Uterus (tissue), 4 donors: Measurements from ENCODE around the gene ASF1A. TPM values are rescaled to one million over a fixed set of nuclear protein-coding genes. Genes with fewer than 3 reads are reported as not detected.

Source experiments
- DNase-seq, 2 donors: peaks; one replicate each; pipeline ENCODE4 v3.0.0-alpha.2; 2019 to 2020
- H3K27ac ChIP-seq, 2 donors: fragments of 200-600 bp; sonication (generic); 1 replicate in 1 of 2; 2 replicates in 1 of 2; pipeline ENCODE4 v1.5.1; 2016 to 2018
- H3K27me3 ChIP-seq, 2 donors: fragments of 200-600 bp; sonication (generic); one replicate each; pipeline ENCODE4 v1.5.1; 2018 to 2019; ENCODE audit warnings: control low read depth in 1 of 2
- H3K36me3 ChIP-seq, 2 donors: fragments of 200-600 bp; sonication (generic); one replicate each; pipeline ENCODE4 v1.5.1; 2019; ENCODE audit warnings: control low read depth in 1 of 2
- H3K4me1 ChIP-seq, 2 donors: fragments of 200-600 bp; sonication (generic); one replicate each; pipeline ENCODE4 v1.5.1; 2018 to 2019; ENCODE audit warnings: control low read depth in 1 of 2
- H3K4me3 ChIP-seq, 2 donors: fragments of 200-600 bp; sonication (generic); 1 replicate in 1 of 2; 2 replicates in 1 of 2; pipeline ENCODE4 v1.5.1; 2018 to 2019; ENCODE audit warnings: mild to moderate bottlenecking in 1 of 2
- H3K9me3 ChIP-seq, 2 donors: fragments of 200-600 bp; sonication (generic); one replicate each; pipeline ENCODE4 v1.5.1; 2019; ENCODE audit warnings: control low read depth in 1 of 2
- CTCF ChIP-seq, 4 experiments: fragments of 200-600 bp in 2 of 4; fragments of 450-650 bp in 2 of 4; sonication (generic) in 2 of 4; IDR thresholded peaks; one replicate each; pipeline ENCODE4 v1.5.1; 2016 to 2019; ENCODE audit warnings: antibody characterized with exemption in 4 of 4, mild to moderate bottlenecking in 2 of 4, moderate library complexity in 1 of 4
- POLR2A ChIP-seq, 2 donors: fragments of 450-650 bp; IDR thresholded peaks; one replicate each; pipeline ENCODE4 v1.6.1; 2016; ENCODE audit warnings: antibody characterized with exemption in 2 of 2, mild to moderate bottlenecking in 1 of 2, moderate library complexity in 1 of 2
- intact Hi-C: fragments of 100-400 bp; cut with DNase I; formaldehyde crosslinking; loops from one replicate; pipeline ENCODE4 v1.15.1; 2023; ENCODE audit warnings: low total_unique reads
- total RNA-seq, 4 donors: library from RNA; depleted of rRNA in 3 of 4; stranded (reverse); fragments of >200 nt in 3 of 4; gene quantifications; one replicate each; pipeline versions ENCODE4 v1.1.0 to v1.2.4, GENCODE V29; 2014 to 2023
- donor health status: DM: yes; HTN: yes; CAD: no.

ASF1A gene
- total RNA-seq, 4 donors from 2014 or later: 2.8 to 47.0 (median 15.5) TPM

GRCh38 chr6:118895261-118895560 is 1.3 kb downstream of the ASF1A start:
- Histone ChIP-seq H3K27ac (peak overlapping the region; percentile 93 to 96), H3K36me3 (no peaks in the 10 kb centered on the region), H3K9me3 (no peaks in the 10 kb centered on the region), H3K4me1 (no peaks in the 10 kb centered on the region), H3K4me3 (peak overlapping the region; percentile 63 to 79), H3K27me3 (no peaks in the 10 kb centered on the region)
- DNase-seq: no peak
- no peak for TF ChIP-seq CTCF (IDR thresholded peaks at IDR 0.05)
- no peak for TF ChIP-seq POLR2A (IDR thresholded peaks at IDR 0.05)
- intact Hi-C loops: no loop called here

GRCh38 chr6:118895859-118896258 is 1.9 kb downstream of the ASF1A start:
- Histone ChIP-seq H3K4me3 (peak overlapping the region in 1 of 2 donors; percentile 79), H3K27ac (no peak overlapping the region), H3K27me3 (no peaks in the 10 kb centered on the region), H3K36me3 (no peaks in the 10 kb centered on the region), H3K4me1 (no peaks in the 10 kb centered on the region), H3K9me3 (no peaks in the 10 kb centered on the region)
- no peak for DNase-seq
- TF ChIP-seq CTCF (IDR thresholded peaks at IDR 0.05): no peak
- no peak for TF ChIP-seq POLR2A (IDR thresholded peaks at IDR 0.05)
- intact Hi-C loops: no loop called here

GRCh38 chr6:118896339-118897136 is 2.6 kb downstream of the ASF1A start:
- no peak overlapping the region for H3K27ac ChIP-seq
- intact Hi-C loops: no loop called here
- H3K36me3 ChIP-seq: no peaks in the 10 kb centered on the region
- H3K4me3 ChIP-seq: no peak overlapping the region
- no peak for DNase-seq
- no peaks in the 10 kb centered on the region for H3K9me3 ChIP-seq
- TF ChIP-seq POLR2A (IDR thresholded peaks at IDR 0.05) (no peak), CTCF (IDR thresholded peaks at IDR 0.05) (no peak)
- H3K4me1 ChIP-seq: no peaks in the 10 kb centered on the region
- no peaks in the 10 kb centered on the region for H3K27me3 ChIP-seq

GRCh38 chr6:118897386-118897785 is 3.4 kb downstream of the ASF1A start:
- Histone ChIP-seq H3K4me1 (no peaks in the 10 kb centered on the region), H3K36me3 (no peaks in the 10 kb centered on the region), H3K27ac (no peak overlapping the region), H3K9me3 (no peaks in the 10 kb centered on the region), H3K27me3 (no peaks in the 10 kb centered on the region), H3K4me3 (no peak overlapping the region)
- intact Hi-C loops: no loop called here
- TF ChIP-seq CTCF (IDR thresholded peaks at IDR 0.05) (no peak), POLR2A (IDR thresholded peaks at IDR 0.05) (no peak)
- no peak for DNase-seq

GRCh38 chr6:118899948-118900347 is 6.0 kb downstream of the ASF1A start:
- Histone ChIP-seq H3K9me3 (no peaks in the 10 kb centered on the region), H3K4me1 (no peaks in the 10 kb centered on the region), H3K27me3 (no peaks in the 10 kb centered on the region), H3K4me3 (no peak overlapping the region), H3K36me3 (no peaks in the 10 kb centered on the region), H3K27ac (no peak overlapping the region)
- no peak for TF ChIP-seq CTCF (IDR thresholded peaks at IDR 0.05)
- TF ChIP-seq POLR2A (IDR thresholded peaks at IDR 0.05): no peak
- intact Hi-C loops: no loop called here
- DNase-seq: no peak
